Ishikawa (cell line): ENCODE data around the gene HELZ.

Source experiments
- CEBPB ChIP-seq: IDR thresholded peaks from 2 replicates; pipeline ENCODE4 v1.6.1; 2012
- CREB1 ChIP-seq: IDR thresholded peaks from 2 replicates; pipeline ENCODE4 v1.6.1; 2012; ENCODE audit warnings: low read depth
- EGR1 ChIP-seq: IDR thresholded peaks from 2 replicates; pipeline ENCODE4 v1.6.1; 2012
- EP300 ChIP-seq: IDR thresholded peaks from 2 replicates; pipeline ENCODE4 v1.6.1; 2012; ENCODE audit warnings: borderline replicate concordance
- FOXM1 ChIP-seq: IDR thresholded peaks from 2 replicates; pipeline ENCODE4 v1.6.1; 2012; ENCODE audit warnings: low read depth, borderline replicate concordance
- NFIC ChIP-seq: IDR thresholded peaks from 2 replicates; pipeline ENCODE4 v1.6.1; 2012
- RAD21 ChIP-seq: IDR thresholded peaks from 2 replicates; pipeline ENCODE4 v1.6.1; 2012; ENCODE audit warnings: low read depth
- TAF1 ChIP-seq: IDR thresholded peaks from 2 replicates; pipeline ENCODE4 v1.6.1; 2012; ENCODE audit warnings: low read depth, mild to moderate bottlenecking
- TCF12 ChIP-seq: IDR thresholded peaks from 2 replicates; pipeline ENCODE4 v1.6.1; 2012; ENCODE audit warnings: low read depth
- TEAD4 ChIP-seq: IDR thresholded peaks from 2 replicates; pipeline ENCODE4 v1.6.1; 2012
- YY1 ChIP-seq: IDR thresholded peaks from 2 replicates; pipeline ENCODE4 v1.6.1; 2012; ENCODE audit warnings: low read depth
- ZBTB7A ChIP-seq: IDR thresholded peaks from 2 replicates; pipeline ENCODE4 v1.6.1; 2012; ENCODE audit warnings: low read depth
- TF ChIP-seq, protein P1 (sequence below): IDR thresholded peaks from 2 replicates; pipeline ENCODE4 v1.6.1; 2012
- TF ChIP-seq, protein P2 (sequence below): IDR thresholded peaks from 2 replicates; pipeline ENCODE4 v1.6.1; 2012
- TF ChIP-seq, protein P3 (sequence below): IDR thresholded peaks from 2 replicates; pipeline ENCODE4 v1.6.1; 2012; ENCODE audit warnings: low read depth, mild to moderate bottlenecking

Gene HELZ

DNA sequence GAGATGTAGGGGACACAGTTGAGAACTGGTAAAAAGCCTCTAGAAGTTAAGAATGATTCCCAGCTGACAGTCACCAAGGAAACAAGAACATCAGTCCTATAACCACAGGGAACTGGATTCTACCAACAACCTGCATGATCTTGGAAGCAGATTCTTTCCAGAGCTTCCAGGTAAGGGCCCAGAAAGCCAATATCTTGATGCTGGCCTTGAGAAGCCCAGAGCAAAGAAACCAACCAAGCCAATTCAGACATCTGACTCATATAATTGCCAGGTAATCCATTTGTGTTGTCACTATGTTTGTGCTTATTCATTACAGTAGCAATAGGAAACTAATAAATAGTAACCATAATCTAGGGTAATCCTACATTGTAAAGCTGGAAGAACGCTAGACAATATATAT, 119.1 kb downstream of the HELZ start:
- TF ChIP-seq YY1 (no peak), RAD21 (no peak), TCF12 (no peak), FOXM1 (no peak), NFIC (no peak), EGR1 (no peak), TAF1 (no peak), CEBPB (no peak), CREB1 (no peak), TEAD4 (no peak), ZBTB7A (no peak), EP300 (no peak)
- TF ChIP-seq, protein P1, sequence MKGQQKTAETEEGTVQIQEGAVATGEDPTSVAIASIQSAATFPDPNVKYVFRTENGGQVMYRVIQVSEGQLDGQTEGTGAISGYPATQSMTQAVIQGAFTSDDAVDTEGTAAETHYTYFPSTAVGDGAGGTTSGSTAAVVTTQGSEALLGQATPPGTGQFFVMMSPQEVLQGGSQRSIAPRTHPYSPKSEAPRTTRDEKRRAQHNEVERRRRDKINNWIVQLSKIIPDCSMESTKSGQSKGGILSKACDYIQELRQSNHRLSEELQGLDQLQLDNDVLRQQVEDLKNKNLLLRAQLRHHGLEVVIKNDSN, result no peak
- TF ChIP-seq, protein P2, sequence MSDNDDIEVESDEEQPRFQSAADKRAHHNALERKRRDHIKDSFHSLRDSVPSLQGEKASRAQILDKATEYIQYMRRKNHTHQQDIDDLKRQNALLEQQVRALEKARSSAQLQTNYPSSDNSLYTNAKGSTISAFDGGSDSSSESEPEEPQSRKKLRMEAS, result no peak
- TF ChIP-seq, protein P3, sequence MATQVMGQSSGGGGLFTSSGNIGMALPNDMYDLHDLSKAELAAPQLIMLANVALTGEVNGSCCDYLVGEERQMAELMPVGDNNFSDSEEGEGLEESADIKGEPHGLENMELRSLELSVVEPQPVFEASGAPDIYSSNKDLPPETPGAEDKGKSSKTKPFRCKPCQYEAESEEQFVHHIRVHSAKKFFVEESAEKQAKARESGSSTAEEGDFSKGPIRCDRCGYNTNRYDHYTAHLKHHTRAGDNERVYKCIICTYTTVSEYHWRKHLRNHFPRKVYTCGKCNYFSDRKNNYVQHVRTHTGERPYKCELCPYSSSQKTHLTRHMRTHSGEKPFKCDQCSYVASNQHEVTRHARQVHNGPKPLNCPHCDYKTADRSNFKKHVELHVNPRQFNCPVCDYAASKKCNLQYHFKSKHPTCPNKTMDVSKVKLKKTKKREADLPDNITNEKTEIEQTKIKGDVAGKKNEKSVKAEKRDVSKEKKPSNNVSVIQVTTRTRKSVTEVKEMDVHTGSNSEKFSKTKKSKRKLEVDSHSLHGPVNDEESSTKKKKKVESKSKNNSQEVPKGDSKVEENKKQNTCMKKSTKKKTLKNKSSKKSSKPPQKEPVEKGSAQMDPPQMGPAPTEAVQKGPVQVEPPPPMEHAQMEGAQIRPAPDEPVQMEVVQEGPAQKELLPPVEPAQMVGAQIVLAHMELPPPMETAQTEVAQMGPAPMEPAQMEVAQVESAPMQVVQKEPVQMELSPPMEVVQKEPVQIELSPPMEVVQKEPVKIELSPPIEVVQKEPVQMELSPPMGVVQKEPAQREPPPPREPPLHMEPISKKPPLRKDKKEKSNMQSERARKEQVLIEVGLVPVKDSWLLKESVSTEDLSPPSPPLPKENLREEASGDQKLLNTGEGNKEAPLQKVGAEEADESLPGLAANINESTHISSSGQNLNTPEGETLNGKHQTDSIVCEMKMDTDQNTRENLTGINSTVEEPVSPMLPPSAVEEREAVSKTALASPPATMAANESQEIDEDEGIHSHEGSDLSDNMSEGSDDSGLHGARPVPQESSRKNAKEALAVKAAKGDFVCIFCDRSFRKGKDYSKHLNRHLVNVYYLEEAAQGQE, result no peak

DNA sequence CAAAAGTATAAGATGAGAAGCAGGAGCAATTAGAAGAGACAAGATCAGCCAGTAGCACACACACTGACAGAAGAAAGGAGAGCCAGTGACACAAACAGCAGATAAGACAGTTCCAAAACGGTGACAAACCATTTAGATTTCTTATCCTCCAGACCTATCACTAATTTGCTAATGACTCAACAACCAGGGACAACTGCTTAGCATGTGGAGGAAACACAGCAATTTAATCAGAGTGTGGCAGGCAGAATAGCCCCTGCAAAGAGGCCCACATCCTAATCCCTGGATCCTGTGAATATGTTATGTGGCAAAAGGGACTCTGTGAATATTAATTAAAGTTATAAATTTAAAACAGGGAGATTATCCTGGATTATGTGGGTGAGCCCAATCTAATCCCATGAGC, 119.6 kb downstream of the HELZ start:
- TF ChIP-seq YY1 (no peak), EGR1 (no peak), RAD21 (no peak), NFIC (no peak), CEBPB (no peak), CREB1 (no peak)
- TF ChIP-seq, protein P3, result no peak
- TF ChIP-seq, protein P1, result no peak
- TF ChIP-seq, protein P2, result no peak

DNA sequence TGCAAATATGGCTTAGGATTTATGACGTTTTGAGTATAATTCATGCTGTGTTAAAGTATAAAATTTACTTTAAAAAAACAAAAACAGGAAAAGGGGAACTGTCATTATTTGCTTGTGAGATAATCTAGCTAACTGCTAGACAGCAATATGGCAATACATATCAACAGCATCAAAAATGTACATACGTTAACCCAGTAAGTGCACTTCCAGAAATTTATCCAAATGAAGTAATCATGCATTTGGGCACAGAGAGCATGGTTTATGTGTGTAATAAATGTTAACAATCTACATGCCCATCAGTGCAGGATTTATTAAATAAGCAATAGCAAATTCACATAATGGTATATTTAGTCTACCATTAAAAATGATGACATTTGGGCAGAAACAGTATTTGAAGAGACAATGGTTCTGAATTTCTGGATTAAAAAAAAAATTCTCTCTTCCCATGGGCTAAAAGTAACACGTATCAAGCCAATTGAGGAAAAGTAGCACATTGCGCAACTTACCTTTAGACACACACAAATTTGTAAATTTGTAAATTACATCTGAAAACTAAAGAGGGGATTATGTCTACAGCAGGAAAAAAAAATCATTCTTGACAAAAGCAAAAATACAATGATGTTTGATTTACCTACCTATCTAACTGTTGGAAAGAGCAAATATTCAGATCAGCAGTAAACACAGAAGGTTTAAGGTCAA, 120.4 kb downstream of the HELZ start:
- TF ChIP-seq TEAD4 (no peak), ZBTB7A (no peak), CEBPB (peak; percentile 89; the same call in 1 of the 2 replicates), CREB1 (no peak), YY1 (no peak)
- TF ChIP-seq, protein P2, result no peak

DNA sequence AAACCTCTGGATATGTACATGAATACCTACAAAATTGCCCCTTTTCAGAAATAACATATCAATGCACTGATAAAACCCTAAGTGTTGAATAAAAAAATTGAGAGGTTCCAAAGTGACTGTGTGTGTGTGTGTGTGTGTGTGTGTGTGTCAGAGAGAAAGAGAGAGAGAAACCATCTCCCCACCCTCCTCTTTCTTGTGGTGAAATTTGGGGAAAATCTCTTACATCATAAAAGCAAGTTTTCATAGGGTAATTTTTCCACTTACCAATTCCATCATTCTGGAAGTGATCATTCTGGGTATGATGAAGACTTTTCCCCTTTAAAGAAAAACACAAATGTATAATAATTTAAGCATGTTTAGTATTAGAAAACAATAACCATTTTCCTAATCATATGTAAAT, 121.3 kb downstream of the HELZ start:
- TF ChIP-seq TAF1 (no peak), EP300 (no peak), YY1 (no peak), FOXM1 (no peak), RAD21 (no peak), NFIC (no peak), CREB1 (no peak), CEBPB (no peak), EGR1 (no peak)
- TF ChIP-seq, protein P3, result no peak
- TF ChIP-seq, protein P1, result no peak
- TF ChIP-seq, protein P2, result no peak
